Transverse colon (tissue), 4 donors: ENCODE results near the gene PTGIS. TPM values are rescaled to one million over a fixed set of nuclear protein-coding genes. Genes with fewer than 3 reads are reported as not detected.
A peak's percentile ranks its signal among the peaks of the same experiment; 100 is the strongest.
"Not testable (repeated sequence)": the region's sequence is repeated elsewhere in the genome, so short reads cannot be mapped to it uniquely, and the experiment has no call there.

ENCODE experiments used
- DNase-seq: peaks from one replicate; pipeline ENCODE4 v3.0.0-alpha.2; 2019
- H3K27ac ChIP-seq, 4 donors: fragments of 200-600 bp; sonication (generic); 2 replicates each; pipeline ENCODE4 v1.5.1; 2016 to 2018; ENCODE audit warnings: inconsistent platforms in 4 of 4
- H3K27me3 ChIP-seq: fragments of 200-600 bp; sonication (generic); 2 replicates; pipeline ENCODE4 v1.5.1; 2017; ENCODE audit warnings: inconsistent platforms
- H3K36me3 ChIP-seq, 4 donors: fragments of 200-600 bp; sonication (generic); 2 replicates each; pipeline ENCODE4 v1.5.1; 2017 to 2019; ENCODE audit warnings: inconsistent platforms in 4 of 4
- H3K4me1 ChIP-seq, 4 donors: fragments of 200-600 bp; sonication (generic); 2 replicates each; pipeline ENCODE4 v1.5.1; 2017 to 2020; ENCODE audit warnings: inconsistent platforms in 4 of 4
- H3K4me3 ChIP-seq, 4 donors: fragments of 200-600 bp; sonication (generic); 1 replicate in 1 of 4; 2 replicates in 3 of 4; pipeline versions ENCODE4 v1.5.1 to v1.6.1; 2017 to 2019; ENCODE audit warnings: inconsistent platforms in 4 of 4
- H3K9me3 ChIP-seq, 2 donors: fragments of 200-600 bp; sonication (generic); 2 replicates each; pipeline ENCODE4 v1.5.1; 2017 to 2019; ENCODE audit warnings: inconsistent platforms in 2 of 2
- CTCF ChIP-seq, 5 experiments: fragments of 200-600 bp in 3 of 5; fragments of 450-650 bp in 2 of 5; sonication (generic) in 3 of 5; IDR thresholded peaks; 1 replicate in 2 of 5; 2 replicates in 3 of 5; pipeline ENCODE4 v1.5.1; 2016 to 2017; ENCODE audit warnings: antibody characterized with exemption in 5 of 5, inconsistent platforms in 3 of 5, mild to moderate bottlenecking in 2 of 5, moderate library complexity in 1 of 5
- EP300 ChIP-seq: sonication (generic); formaldehyde crosslinking; IDR thresholded peaks from one replicate; pipeline ENCODE4 v1.6.1; 2017; ENCODE audit warnings: antibody characterized with exemption, low read depth
- POLR2A ChIP-seq: fragments of 450-650 bp; IDR thresholded peaks from one replicate; pipeline ENCODE4 v1.6.1; 2016; ENCODE audit warnings: antibody characterized with exemption, mild to moderate bottlenecking, moderate library complexity
- POLR2AphosphoS5 ChIP-seq, 3 donors: sonication (generic); formaldehyde crosslinking; IDR thresholded peaks; one replicate each; pipeline ENCODE4 v1.6.1; 2016; ENCODE audit warnings: antibody characterized with exemption in 3 of 3
- WGBS, 2 donors: methylation state at CpG; one replicate each; pipeline ENCODE4 v1.1.5; 2018; ENCODE audit warnings: low coverage in 1 of 2; 5-methylcytosine and 5-hydroxymethylcytosine counted together
- in situ Hi-C, 4 donors: fragments of 200-750 bp; cut with MboI; loops; one replicate each; pipeline versions ENCODE4 v1.15.0 to v1.15.1; 2017; ENCODE audit warnings: low sequenced_read_pairs in 3 of 4, low pct_ligation_motif_present in 1 of 4, low pct_unique_long_range_greater_than_20kb in 1 of 4
- intact Hi-C: fragments of 100-400 bp; cut with DNase I; formaldehyde crosslinking; loops from one replicate; pipeline ENCODE4 v1.15.1; 2023; ENCODE audit warnings: low total_unique reads
- total RNA-seq, 4 donors: library from RNA; depleted of rRNA; stranded (reverse); fragments of >200 nt; gene quantifications; one replicate each; pipeline ENCODE4 v1.1.0, GENCODE V29; 2016

The PTGIS gene
- total RNA-seq, 4 donors from 2014 or later: 9.4 to 22.3 (median 15.6) TPM

GRCh38 chr20:49614338-49615050 is 46.6 kb upstream of the PTGIS start:
- Histone ChIP-seq H3K27ac (no peak overlapping the region), H3K27me3 (no peaks in the 10 kb centered on the region), H3K4me3 (no peak overlapping the region), H3K4me1 (peaks cover 7 to 17% (median 8%) of the 10 kb centered on the region in 4 donors), H3K9me3 (no peaks in the 10 kb centered on the region), H3K36me3 (no peaks in the 10 kb centered on the region)
- WGBS, 2 donors: 76 to 90% methylated on average over 6 to 13 of the region's 13 CpGs
- intact Hi-C loops: loop anchor here (10.0 kb wide), 1 partner anchor 310 kb away; no protein-coding TSS in a partner anchor
- no peak for DNase-seq
- TF ChIP-seq EP300 (no peak), POLR2A (no peak), CTCF (IDR thresholded peaks at IDR 0.05) (no peak), POLR2AphosphoS5 (IDR thresholded peaks at IDR 0.05) (no peak)
- in situ Hi-C loops: loop anchor here in 3 of 4 donors (5.0 to 25.0 kb wide), 3 partner anchors 223 to 233 kb away; no protein-coding TSS in a partner anchor

GRCh38 chr20:49612127-49612738 is 44.3 kb upstream of the PTGIS start:
- no peaks in the 10 kb centered on the region for H3K9me3 ChIP-seq
- peak; percentile 32 for DNase-seq
- in situ Hi-C loops: loop anchor here in 3 of 4 donors (5.0 to 25.0 kb wide), 3 partner anchors 225 to 235 kb away; no protein-coding TSS in a partner anchor

GRCh38 chr20:49611539-49612126 is 43.7 kb upstream of the PTGIS start:
- not testable (repeated sequence) for H3K27me3 ChIP-seq, DNase-seq, H3K9me3 ChIP-seq, H3K36me3 ChIP-seq
- Histone ChIP-seq H3K27ac (peak overlapping the region in 3 of 4 donors; percentile 25 to 54 (median 45)), H3K4me3 (peak overlapping the region in 1 of 4 donors; percentile 27), H3K4me1 (peaks cover 8 to 17% (median 10%) of the 10 kb centered on the region in 4 donors)
- intact Hi-C loops (loop anchor here (10.0 kb wide), 1 partner anchor 313 kb away; no protein-coding TSS in a partner anchor), in situ Hi-C loops (loop anchor here in 3 of 4 donors (5.0 to 25.0 kb wide), 3 partner anchors 226 to 236 kb away; no protein-coding TSS in a partner anchor)
- WGBS, 2 donors: 64% methylated on average over 6 of the region's 6 CpGs; no CpG with 5 or more reads in 1 of the 2 donors

More at GRCh38 chr20:49612127-49612738, 44.3 kb upstream of the PTGIS start:
- Histone ChIP-seq H3K27ac (peak overlapping the region in 2 of 4 donors; percentile 1 to 25), H3K4me3 (no peak overlapping the region), H3K36me3 (no peaks in the 10 kb centered on the region), H3K4me1 (peaks cover 8 to 17% (median 10%) of the 10 kb centered on the region in 4 donors), H3K27me3 (no peaks in the 10 kb centered on the region)
- WGBS, 2 donors: 78 to 83% methylated on average over 2 to 6 of the region's 6 CpGs
- intact Hi-C loops: loop anchor here (10.0 kb wide), 1 partner anchor 313 kb away; no protein-coding TSS in a partner anchor
- no peak for TF ChIP-seq POLR2AphosphoS5 (IDR thresholded peaks at IDR 0.05)
- TF ChIP-seq POLR2A: no peak
- TF ChIP-seq CTCF (IDR thresholded peaks at IDR 0.05): no peak
- TF ChIP-seq EP300: no peak

- in situ Hi-C loops (loop anchor here in 3 of 4 donors (5.0 to 25.0 kb wide), 3 partner anchors 226 to 236 kb away; no protein-coding TSS in a partner anchor), intact Hi-C loops (loop anchor here (1.0 to 10.0 kb wide), 2 partner anchors 278 to 314 kb away; no protein-coding TSS in a partner anchor)
- Histone ChIP-seq H3K4me1 (peaks cover 8 to 14% (median 10%) of the 10 kb centered on the region in 4 donors), H3K9me3 (no peaks in the 10 kb centered on the region), H3K27me3 (no peaks in the 10 kb centered on the region), H3K27ac (peak overlapping the region in 3 of 4 donors; percentile 25 to 54 (median 45)), H3K36me3 (no peaks in the 10 kb centered on the region), H3K4me3 (peak overlapping the region in 1 of 4 donors; percentile 27)
- 25% methylated on average over 29 of the region's 48 CpGs; no CpG with 5 or more reads in 1 of the 2 donors for WGBS, 2 donors
- DNase-seq: peak; percentile 87
- TF ChIP-seq CTCF (IDR thresholded peaks at IDR 0.05) (peak; percentile 99 to 100 (median 100)), POLR2AphosphoS5 (IDR thresholded peaks at IDR 0.05) (peak in 1 of 3 donors; percentile 10), EP300 (no peak)
Observed at GRCh38 chr20:49610691-49611538, 43.0 kb upstream of the PTGIS start.
